EH (cell line): ENCODE measurements around the gene NFAT5.
A peak's percentile ranks its signal among the peaks of the same experiment; 100 is the strongest.
"Not testable (repeated sequence)": the region's sequence is repeated elsewhere in the genome, so short reads cannot be mapped to it uniquely, and the experiment has no call there.

Source experiments
- DNase-seq: peaks from one replicate; pipeline ENCODE4 v3.0.0-alpha.2; 2015; ENCODE audit warnings: low read depth

NFAT5 gene, protein sequence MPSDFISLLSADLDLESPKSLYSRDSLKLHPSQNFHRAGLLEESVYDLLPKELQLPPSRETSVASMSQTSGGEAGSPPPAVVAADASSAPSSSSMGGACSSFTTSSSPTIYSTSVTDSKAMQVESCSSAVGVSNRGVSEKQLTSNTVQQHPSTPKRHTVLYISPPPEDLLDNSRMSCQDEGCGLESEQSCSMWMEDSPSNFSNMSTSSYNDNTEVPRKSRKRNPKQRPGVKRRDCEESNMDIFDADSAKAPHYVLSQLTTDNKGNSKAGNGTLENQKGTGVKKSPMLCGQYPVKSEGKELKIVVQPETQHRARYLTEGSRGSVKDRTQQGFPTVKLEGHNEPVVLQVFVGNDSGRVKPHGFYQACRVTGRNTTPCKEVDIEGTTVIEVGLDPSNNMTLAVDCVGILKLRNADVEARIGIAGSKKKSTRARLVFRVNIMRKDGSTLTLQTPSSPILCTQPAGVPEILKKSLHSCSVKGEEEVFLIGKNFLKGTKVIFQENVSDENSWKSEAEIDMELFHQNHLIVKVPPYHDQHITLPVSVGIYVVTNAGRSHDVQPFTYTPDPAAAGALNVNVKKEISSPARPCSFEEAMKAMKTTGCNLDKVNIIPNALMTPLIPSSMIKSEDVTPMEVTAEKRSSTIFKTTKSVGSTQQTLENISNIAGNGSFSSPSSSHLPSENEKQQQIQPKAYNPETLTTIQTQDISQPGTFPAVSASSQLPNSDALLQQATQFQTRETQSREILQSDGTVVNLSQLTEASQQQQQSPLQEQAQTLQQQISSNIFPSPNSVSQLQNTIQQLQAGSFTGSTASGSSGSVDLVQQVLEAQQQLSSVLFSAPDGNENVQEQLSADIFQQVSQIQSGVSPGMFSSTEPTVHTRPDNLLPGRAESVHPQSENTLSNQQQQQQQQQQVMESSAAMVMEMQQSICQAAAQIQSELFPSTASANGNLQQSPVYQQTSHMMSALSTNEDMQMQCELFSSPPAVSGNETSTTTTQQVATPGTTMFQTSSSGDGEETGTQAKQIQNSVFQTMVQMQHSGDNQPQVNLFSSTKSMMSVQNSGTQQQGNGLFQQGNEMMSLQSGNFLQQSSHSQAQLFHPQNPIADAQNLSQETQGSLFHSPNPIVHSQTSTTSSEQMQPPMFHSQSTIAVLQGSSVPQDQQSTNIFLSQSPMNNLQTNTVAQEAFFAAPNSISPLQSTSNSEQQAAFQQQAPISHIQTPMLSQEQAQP (N-terminal part only)

DNA sequence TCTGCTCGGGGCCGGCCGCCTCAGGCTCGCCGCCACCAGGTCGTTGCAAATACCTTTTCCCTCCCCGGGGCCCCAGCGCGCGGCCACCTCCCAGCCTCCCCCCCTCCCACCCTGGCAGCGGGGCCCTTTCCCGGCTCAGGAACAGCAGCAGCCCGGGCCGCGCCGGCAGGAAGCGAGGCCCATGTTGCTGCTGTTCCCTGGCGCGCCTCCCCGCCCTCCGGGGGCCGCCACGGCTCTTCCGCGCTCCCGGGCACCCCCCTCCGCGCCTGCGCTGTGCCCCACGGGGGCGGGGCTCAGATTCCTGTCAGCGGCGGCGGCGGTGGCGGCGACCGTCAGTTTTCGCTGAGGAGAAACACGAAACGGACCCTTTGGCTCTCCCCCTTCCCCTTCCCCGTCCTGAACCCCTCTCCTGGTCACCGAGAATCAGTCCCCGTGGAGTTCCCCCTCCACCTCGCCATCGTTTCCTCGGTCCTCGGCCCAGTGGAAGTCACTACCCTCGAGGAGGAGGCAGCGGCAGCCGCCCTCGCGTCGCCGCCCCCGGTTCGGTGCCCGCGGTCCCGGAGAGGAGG, at the start of gene NFAT5:
Gene NFAT5, plus strand, starts transcription at position 296 of the 569 bp plus-strand sequence. CDS start 336 bp downstream, outside the sequence.
- DNase-seq = peak; percentile 86

DNA sequence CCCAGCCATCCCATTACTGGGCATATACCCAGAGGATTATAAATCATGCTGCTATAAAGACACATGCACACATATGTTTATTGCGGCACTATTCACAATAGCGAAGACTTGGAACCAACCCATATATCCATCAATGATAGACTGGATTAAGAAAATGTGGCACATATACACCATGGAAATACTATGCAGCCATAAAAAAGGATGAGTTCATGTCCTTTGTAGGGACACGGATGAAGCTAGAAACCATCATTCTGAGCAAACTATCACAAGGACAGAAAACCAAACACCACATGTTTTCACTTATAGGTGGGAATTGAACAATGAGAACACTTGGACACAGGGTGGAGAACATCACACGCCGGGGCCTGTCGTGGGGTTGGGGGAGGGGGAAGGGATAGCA, 47.9 kb upstream of the NFAT5 start:
- DNase-seq = not testable (repeated sequence)

DNA sequence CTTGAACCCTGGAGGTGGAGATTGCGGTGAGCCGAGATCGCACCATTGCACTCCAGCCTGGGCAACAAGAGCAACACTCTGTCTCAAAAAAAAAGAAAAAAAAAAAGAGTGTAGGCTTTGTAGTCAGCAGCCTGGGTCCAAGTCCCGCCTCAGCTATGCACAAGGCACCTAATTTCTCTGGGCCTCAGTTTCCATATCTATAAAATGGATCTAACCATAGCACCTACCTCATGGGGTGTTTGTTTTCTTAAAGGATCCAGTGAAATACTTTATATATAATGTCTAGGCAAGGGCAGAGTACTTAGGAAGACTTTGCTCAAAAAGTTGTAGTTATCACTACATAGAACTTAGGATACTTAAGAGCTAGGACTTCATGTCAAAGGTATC, 45.4 kb upstream of the NFAT5 start:
- DNase-seq = no peak

DNA sequence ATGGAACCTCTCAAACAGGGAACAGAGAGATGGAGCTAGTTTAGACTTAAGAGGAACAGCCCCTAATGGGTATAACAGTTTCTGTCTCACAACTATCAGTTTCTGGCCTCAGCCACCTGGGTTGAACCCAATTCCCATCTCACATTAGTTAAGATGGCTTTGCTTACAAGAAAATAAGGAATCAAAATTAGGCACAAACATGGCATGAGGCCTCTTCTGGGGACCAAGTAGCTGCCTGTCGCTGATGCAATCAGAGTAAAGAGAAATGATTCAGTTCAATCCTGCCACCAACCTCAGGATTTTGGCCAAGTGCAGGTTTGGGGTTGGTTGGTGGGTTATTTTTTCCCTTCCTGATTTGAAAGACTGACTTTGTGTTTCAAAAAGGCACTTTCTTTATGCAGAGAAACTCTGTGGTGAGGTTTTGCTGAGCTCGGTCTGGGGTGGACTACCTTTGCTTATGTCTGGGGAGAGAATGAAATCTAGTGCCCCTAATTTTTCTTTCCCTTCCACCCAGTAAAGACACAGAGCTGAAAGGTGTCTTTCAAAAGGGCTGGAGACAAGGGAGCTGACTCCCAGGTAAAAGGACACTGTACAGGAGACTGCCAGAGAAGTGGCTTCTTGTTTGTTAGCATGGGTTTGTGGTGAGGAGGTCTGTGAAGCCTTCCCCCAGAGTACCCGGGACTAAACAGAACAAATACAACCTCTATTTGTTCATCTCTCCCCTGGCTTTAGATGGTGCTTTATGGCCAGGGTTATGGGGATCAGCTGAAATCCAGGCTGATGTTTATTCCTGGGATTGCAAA, 44.8 kb upstream of the NFAT5 start:
- peak; percentile 46 for DNase-seq

DNA sequence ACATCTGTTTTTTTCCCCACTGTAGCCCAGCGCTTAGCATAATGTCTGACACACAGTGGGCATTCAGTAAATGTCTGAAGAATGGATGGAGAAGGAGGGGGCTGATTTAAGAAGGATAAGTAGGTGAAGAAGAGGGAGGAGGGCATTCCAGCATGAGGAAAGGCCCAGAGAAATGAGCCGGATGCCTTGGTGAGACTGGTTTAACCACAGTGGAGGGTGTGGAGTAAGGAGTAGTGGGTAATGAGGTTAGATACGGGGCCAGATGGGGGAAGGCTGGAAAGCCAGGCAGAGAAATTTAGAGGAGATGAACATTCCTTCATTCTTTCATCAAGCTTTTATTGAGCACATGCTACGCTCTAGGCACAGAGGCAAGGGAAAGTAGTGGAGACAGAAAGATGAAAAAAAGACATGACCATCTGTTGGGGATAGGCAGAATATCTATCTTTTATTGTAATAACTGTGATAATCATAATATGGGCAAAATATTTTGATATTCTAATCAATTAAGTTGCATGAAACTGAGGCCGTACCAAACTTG, 43.7 kb upstream of the NFAT5 start:
- DNase-seq = no peak

- DNase-seq = no peak
Measured at GRCh38 chr16:69522732-69523404, 42.9 kb upstream of the NFAT5 start.

DNA sequence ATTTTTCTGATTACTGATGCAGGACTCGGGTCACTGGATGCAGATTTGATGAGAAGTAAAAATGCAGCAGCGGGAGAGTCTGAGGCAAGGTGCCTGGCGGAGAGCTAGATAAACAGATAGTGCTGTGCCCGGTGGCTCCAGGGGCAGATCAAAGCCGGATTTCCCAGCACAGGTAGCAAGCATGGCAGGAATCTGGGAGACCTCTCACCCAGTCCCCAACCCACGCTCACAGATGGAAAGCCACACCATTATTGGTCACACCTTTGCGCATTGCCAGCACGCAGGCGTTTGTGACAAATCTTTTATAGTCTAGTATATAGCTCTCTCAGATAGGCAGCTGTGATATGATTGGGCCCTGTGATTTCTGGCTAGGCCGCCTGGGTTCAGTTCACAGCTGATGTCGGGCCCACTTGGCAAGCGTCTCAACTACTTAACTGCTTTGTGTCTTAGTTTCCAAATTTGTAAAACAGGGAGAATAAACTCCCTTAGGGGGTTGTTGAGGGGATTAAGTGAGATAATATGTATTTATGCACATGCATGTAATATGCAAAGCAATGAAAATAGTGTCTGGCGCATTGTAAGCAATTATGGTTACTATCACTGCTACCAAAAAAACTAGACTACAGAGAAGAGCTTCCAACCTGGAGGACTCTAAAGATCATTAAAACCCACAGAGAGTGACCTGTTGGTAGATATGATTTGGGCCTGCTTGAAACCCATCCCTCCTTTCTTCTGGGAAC, 42.0 kb upstream of the NFAT5 start:
- no peak for DNase-seq

GRCh38 chr16:69526831-69527655, 38.7 kb upstream of the NFAT5 start:
- no peak for DNase-seq

GRCh38 chr16:69531988-69532387, 33.8 kb upstream of the NFAT5 start:
- DNase-seq = no peak

DNA sequence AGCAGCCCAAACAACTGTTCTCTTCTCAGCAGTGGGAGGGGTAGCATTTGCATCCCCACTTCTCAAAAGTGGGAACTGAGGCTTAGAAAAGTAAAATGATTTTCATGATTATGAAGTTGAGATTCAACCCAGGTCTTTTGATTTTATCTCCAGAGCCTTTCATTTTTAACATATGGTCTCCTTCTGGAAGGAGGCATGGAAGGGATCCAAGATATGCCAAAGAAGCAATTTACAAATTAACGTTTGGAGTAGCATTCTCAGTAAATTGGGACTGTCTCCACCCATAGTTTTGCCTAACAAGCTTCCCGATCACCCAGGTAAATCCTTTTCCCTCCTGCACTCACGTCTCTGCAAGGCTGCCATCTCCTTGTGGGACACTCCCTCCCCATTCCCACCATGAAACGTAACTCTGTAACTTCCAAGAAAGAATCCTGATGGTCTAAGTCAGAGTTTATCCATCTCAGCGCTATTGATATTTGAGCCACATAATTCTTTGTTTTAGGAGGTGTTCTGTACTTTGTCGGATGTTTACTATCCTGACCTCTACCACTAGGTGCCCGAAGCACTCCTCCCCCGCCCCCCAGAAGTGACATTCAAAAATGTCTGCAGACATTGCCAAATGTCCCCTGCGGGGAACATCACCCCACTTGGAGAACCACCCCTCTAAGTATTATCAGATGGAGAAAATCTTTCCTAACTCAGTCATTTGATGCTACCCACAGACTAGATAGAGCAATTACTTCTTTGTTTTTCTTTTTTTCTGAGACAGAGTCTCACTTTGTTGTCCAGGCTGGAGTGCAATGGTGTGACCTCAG, 32.9 kb upstream of the NFAT5 start:
- DNase-seq = peak; percentile 46

DNA sequence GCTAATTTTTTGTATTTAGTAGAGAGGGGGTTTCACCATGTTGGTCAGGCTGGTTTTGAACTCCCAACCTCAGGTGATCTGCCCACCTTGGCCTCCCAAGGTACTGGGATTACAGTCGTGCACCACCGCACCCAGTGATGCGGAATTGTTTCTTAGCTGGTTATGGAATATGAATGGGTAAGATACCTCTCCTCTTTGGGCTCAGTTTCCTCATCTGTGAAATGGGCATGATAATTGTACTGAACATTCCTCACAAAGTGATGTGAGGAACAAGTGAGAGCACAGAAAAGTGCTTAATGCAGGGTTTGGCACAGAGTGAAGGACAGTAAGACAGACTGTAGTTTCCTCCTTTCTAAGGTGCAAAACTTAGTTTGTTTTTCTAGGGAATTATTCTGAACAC, 31.0 kb upstream of the NFAT5 start:
- DNase-seq = no peak

GRCh38 chr16:69535123-69536050, 30.4 kb upstream of the NFAT5 start:
- peak; percentile 83 for DNase-seq

DNA sequence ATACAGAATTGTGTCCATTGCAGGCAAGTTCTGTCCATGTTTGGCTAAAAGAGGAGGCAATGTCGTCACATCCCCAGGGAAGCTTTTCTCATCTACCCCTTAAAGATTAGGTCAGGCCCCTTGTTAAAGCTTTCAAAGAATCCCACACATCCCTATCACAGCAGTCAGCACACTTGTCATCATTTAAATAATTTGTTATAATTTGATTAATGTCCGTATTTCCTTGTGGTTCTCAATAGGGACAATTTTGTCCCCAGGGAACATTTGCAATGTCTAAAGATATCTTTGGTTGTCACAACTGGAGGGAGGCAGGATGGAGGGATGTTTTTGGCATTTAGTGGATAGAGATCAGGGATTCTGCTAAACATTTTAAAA, 28.1 kb upstream of the NFAT5 start:
- DNase-seq = no peak

- no peak for DNase-seq
Measured at GRCh38 chr16:69538808-69539207, 27.0 kb upstream of the NFAT5 start.

GRCh38 chr16:69542974-69543373, 22.8 kb upstream of the NFAT5 start:
- peak; percentile 50 for DNase-seq

- DNase-seq = no peak
Measured at GRCh38 chr16:69544088-69544487, 21.7 kb upstream of the NFAT5 start.

- DNase-seq = not testable (repeated sequence)
Measured at GRCh38 chr16:69546663-69547062, 19.1 kb upstream of the NFAT5 start.
